ENCODE measurements around the gene LTO1.

LTO1 gene

GRCh38 chr11:69650081-69650831, 24.9 kb downstream of the LTO1 start:
- TF ChIP-seq, protein P1, sequence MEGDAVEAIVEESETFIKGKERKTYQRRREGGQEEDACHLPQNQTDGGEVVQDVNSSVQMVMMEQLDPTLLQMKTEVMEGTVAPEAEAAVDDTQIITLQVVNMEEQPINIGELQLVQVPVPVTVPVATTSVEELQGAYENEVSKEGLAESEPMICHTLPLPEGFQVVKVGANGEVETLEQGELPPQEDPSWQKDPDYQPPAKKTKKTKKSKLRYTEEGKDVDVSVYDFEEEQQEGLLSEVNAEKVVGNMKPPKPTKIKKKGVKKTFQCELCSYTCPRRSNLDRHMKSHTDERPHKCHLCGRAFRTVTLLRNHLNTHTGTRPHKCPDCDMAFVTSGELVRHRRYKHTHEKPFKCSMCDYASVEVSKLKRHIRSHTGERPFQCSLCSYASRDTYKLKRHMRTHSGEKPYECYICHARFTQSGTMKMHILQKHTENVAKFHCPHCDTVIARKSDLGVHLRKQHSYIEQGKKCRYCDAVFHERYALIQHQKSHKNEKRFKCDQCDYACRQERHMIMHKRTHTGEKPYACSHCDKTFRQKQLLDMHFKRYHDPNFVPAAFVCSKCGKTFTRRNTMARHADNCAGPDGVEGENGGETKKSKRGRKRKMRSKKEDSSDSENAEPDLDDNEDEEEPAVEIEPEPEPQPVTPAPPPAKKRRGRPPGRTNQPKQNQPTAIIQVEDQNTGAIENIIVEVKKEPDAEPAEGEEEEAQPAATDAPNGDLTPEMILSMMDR (IDR thresholded peaks at IDR 0.05; ENCODE audit: control extremely low read depth, extremely low read depth, low read depth, missing control alignments) = no peak
- CTCF ChIA-PET = no interaction called here
- DNase-seq (ENCODE audit: extremely low spot score) = no peak
- POLR2A ChIA-PET = no interaction called here

DNA sequence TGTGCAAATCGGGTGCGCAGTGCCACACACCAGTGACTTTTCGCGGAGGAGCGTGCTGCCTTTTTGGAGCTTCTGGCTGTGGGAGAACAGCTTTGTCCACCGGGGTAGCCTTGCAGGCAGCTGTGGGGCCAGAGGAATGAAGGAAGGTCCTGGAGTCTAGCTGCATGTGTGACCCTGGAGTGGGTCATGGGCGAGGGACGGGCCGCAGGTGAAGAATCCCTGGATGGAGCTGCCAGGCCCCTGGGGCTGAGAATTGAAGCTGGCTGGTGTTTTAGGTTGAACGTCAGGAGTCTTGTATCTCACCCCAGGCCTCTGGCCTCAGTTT, 25.6 kb downstream of the LTO1 start:
- TF ChIP-seq, protein P1 (IDR thresholded peaks at IDR 0.05; ENCODE audit: control extremely low read depth, extremely low read depth, low read depth, missing control alignments) = no peak
- CTCF ChIA-PET = interaction anchor here (1.1 kb wide), 1 partner anchor 548 kb away, joined by 3 read pairs; no protein-coding TSS in a partner anchor
- no peak for DNase-seq (ENCODE audit: extremely low spot score)
- POLR2A ChIA-PET = no interaction called here

DNA sequence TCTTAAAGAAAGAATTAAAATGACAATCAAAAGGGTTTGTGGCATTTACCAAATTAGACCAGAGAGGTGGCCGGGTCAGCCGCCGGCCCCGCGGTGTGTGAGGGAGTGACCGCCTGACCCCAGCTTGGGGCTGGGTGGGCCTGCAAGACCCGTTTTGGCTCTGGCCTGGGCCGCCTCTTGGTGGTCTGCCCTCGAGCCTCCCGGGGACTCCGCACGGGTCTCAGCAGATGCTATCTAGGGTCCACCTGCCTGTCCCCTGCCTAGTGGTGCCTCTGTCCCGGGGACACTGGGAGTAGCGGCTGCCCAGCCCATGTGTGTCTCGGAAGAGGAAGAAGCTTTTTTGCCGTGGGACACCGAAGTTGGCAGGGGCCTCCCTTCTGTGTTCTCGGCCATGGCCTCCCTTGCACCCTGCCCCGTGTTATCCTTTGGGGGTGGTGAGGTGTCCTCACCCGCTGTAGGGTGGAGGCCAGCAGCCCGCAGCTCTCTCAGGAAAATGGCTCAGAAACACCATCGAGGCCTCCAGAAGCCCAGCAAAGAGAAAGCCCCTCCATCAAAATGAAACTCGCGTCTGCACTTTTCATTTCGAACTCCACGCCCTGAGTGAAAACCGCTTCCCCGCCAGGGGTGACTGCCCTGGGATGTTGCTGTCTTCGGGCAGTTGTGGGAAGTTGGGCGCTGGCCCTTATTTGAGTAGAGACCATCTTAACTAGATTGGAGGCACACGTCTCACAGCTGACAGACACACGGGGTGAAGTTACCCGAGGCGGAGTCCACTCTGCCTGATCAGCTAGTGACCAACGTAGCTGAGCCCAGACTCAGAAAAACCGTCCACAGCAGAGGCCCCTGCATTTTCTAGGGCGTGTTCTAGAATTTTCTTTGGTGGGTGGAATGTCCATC, 26.2 kb downstream of the LTO1 start:
- no peak for DNase-seq (ENCODE audit: extremely low spot score)
- CTCF ChIA-PET = interaction anchor here (1.1 kb wide), 1 partner anchor 548 kb away, joined by 3 read pairs; no protein-coding TSS in a partner anchor
- POLR2A ChIA-PET = no interaction called here
- TF ChIP-seq, protein P1 (IDR thresholded peaks at IDR 0.05; ENCODE audit: control extremely low read depth, extremely low read depth, low read depth, missing control alignments) = no peak

GRCh38 chr11:69647761-69648497, 27.2 kb downstream of the LTO1 start:
- DNase-seq (ENCODE audit: extremely low spot score) = no peak
- ChIA-PET POLR2A (no interaction called here), CTCF (no interaction called here)
- TF ChIP-seq, protein P1 (IDR thresholded peaks at IDR 0.05; ENCODE audit: control extremely low read depth, extremely low read depth, low read depth, missing control alignments) = no peak

DNA sequence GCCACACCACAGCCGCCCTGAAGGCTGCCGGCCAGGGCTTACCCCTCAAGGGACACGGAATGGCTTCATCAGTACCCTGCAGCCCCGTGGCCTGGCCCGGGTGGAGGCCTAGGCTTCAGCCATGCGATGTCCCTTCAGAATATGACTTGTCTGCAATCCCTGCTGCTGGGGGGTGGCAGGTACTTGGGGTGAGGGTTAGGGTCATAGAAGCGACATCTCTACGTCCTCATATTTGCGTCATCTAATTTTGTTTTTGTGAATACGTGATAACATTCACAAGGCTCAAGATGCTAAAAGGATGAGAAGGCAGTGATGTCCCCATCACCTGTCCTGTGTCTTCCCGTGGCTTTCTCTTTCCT, 27.8 kb downstream of the LTO1 start:
- TF ChIP-seq, protein P1 (IDR thresholded peaks at IDR 0.05; ENCODE audit: control extremely low read depth, extremely low read depth, low read depth, missing control alignments) = no peak
- DNase-seq (ENCODE audit: extremely low spot score) = no peak
- ChIA-PET CTCF (interaction anchor here (2.0 kb wide), 1 partner anchor 23 kb away, joined by 6 read pairs; no protein-coding TSS in a partner anchor), POLR2A (no interaction called here)

Measured in GM10248 (cell line).